Gastroesophageal sphincter (tissue), 4 donors: Measurements from ENCODE around the gene HECW1. TPM values are rescaled to one million over a fixed set of nuclear protein-coding genes. Genes with fewer than 3 reads are reported as not detected.
A peak's percentile ranks its signal among the peaks of the same experiment; 100 is the strongest.

Source experiments
- ATAC-seq: fragments of 150-250 bp; one replicate; pipeline ENCODE4 v1.9.1; 2016; ENCODE audit warnings: mild to moderate bottlenecking, moderate library complexity
- H3K27ac ChIP-seq, 4 donors: fragments of 200-600 bp; sonication (generic) in 3 of 4; 1 replicate in 3 of 4; 2 replicates in 1 of 4; pipeline ENCODE4 v1.5.1; 2016 to 2019
- H3K27me3 ChIP-seq: fragments of 200-600 bp; sonication (generic); one replicate; pipeline ENCODE4 v1.5.1; 2019
- H3K36me3 ChIP-seq, 2 donors: fragments of 200-600 bp; sonication (generic); one replicate each; pipeline ENCODE4 v1.5.1; 2019; ENCODE audit warnings: control low read depth in 1 of 2
- H3K4me1 ChIP-seq, 3 donors: fragments of 200-600 bp; sonication (generic); 1 replicate in 2 of 3; 2 replicates in 1 of 3; pipeline ENCODE4 v1.5.1; 2016 to 2019; ENCODE audit warnings: control low read depth in 2 of 3
- H3K4me3 ChIP-seq, 2 donors: fragments of 200-600 bp; sonication (generic); one replicate each; pipeline ENCODE4 v1.5.1; 2019; ENCODE audit warnings: mild to moderate bottlenecking in 1 of 2, moderate library complexity in 1 of 2
- H3K9me3 ChIP-seq, 3 donors: fragments of 200-600 bp; sonication (generic); one replicate each; pipeline ENCODE4 v1.5.1; 2017 to 2019; ENCODE audit warnings: control low read depth in 2 of 3
- CTCF ChIP-seq, 4 experiments: fragments of 200-600 bp in 2 of 4; fragments of 450-650 bp in 2 of 4; sonication (generic) in 1 of 4; IDR thresholded peaks; one replicate each; pipeline ENCODE4 v1.5.1; 2017 to 2019; ENCODE audit warnings: antibody characterized with exemption in 4 of 4, mild to moderate bottlenecking in 2 of 4, moderate library complexity in 2 of 4
- EP300 ChIP-seq: sonication (generic); formaldehyde crosslinking; IDR thresholded peaks from one replicate; pipeline ENCODE4 v1.6.1; 2017; ENCODE audit warnings: antibody characterized with exemption, mild to moderate bottlenecking
- POLR2A ChIP-seq, 2 donors: fragments of 450-650 bp; IDR thresholded peaks; one replicate each; pipeline ENCODE4 v1.6.1; 2017; ENCODE audit warnings: antibody characterized with exemption in 2 of 2, mild to moderate bottlenecking in 2 of 2, moderate library complexity in 1 of 2
- POLR2AphosphoS5 ChIP-seq: sonication (generic); formaldehyde crosslinking; IDR thresholded peaks from one replicate; pipeline ENCODE4 v1.6.1; 2017; ENCODE audit warnings: antibody characterized with exemption
- WGBS, 2 donors: methylation state at CpG; one replicate each; pipeline ENCODE4 v1.1.5; 2018; ENCODE audit warnings: low coverage in 1 of 2; 5-methylcytosine and 5-hydroxymethylcytosine counted together
- total RNA-seq, 4 donors: library from RNA; depleted of rRNA; stranded (reverse); fragments of >200 nt; gene quantifications; one replicate each; pipeline ENCODE4 v1.1.0, GENCODE V29; 2016

HECW1 gene
- total RNA-seq, 4 donors from 2014 or later: 0.04 to 0.31 (median 0.13) TPM; not detected in 1

GRCh38 chr7:43292384-43292783 lies 179.9 kb downstream of the HECW1 start:
- H3K9me3 ChIP-seq: peaks cover 0 to 22% (median 0%) of the 10 kb centered on the region in 3 donors
- WGBS, 2 donors: 100% methylated on average over 1 of the region's 1 CpG
- H3K4me1 ChIP-seq: peaks cover 0 to 10% (median 0%) of the 10 kb centered on the region in 3 donors
- no peak for TF ChIP-seq POLR2A (IDR thresholded peaks at IDR 0.05)
- no peak for TF ChIP-seq EP300
- TF ChIP-seq CTCF (IDR thresholded peaks at IDR 0.05): no peak
- no peak for TF ChIP-seq POLR2AphosphoS5
- no peak for ATAC-seq
- H3K27ac ChIP-seq: no peak overlapping the region
- no peak overlapping the region for H3K4me3 ChIP-seq
- no peaks in the 10 kb centered on the region for H3K36me3 ChIP-seq
- H3K27me3 ChIP-seq: peaks cover 2% of the 10 kb centered on the region

GRCh38 chr7:43294080-43294630 lies 181.7 kb downstream of the HECW1 start:
- peaks cover 0 to 10% (median 0%) of the 10 kb centered on the region in 3 donors for H3K4me1 ChIP-seq
- H3K27me3 ChIP-seq: peaks cover 9% of the 10 kb centered on the region
- TF ChIP-seq CTCF (IDR thresholded peaks at IDR 0.05): no peak
- no peak for TF ChIP-seq EP300
- no peak for TF ChIP-seq POLR2A (IDR thresholded peaks at IDR 0.05)
- TF ChIP-seq POLR2AphosphoS5: no peak
- WGBS, 2 donors: 45% methylated on average over 3 of the region's 5 CpGs; no CpG with 5 or more reads in 1 of the 2 donors
- no peak overlapping the region for H3K4me3 ChIP-seq
- peaks cover 0 to 22% (median 0%) of the 10 kb centered on the region in 3 donors for H3K9me3 ChIP-seq
- H3K36me3 ChIP-seq: no peaks in the 10 kb centered on the region
- H3K27ac ChIP-seq: no peak overlapping the region
- no peak for ATAC-seq

GRCh38 chr7:43295429-43295828 lies 183.0 kb downstream of the HECW1 start:
- 85% methylated on average over 2 of the region's 3 CpGs; no CpG with 5 or more reads in 1 of the 2 donors for WGBS, 2 donors
- peaks cover 0 to 15% (median 0%) of the 10 kb centered on the region in 3 donors for H3K9me3 ChIP-seq
- H3K27me3 ChIP-seq: peaks cover 9% of the 10 kb centered on the region
- TF ChIP-seq POLR2A (IDR thresholded peaks at IDR 0.05) (no peak), POLR2AphosphoS5 (no peak), EP300 (no peak)
- no peaks in the 10 kb centered on the region for H3K36me3 ChIP-seq
- H3K4me1 ChIP-seq: peaks cover 0 to 10% (median 0%) of the 10 kb centered on the region in 3 donors
- no peak for ATAC-seq
- H3K4me3 ChIP-seq: no peak overlapping the region
- no peak overlapping the region for H3K27ac ChIP-seq

GRCh38 chr7:43296306-43296705 lies 183.9 kb downstream of the HECW1 start:
- H3K27ac ChIP-seq: no peak overlapping the region
- WGBS, 2 donors: 35 to 50% methylated on average over 2 to 6 of the region's 6 CpGs
- H3K9me3 ChIP-seq: peaks cover 0 to 6% (median 0%) of the 10 kb centered on the region in 3 donors
- peak; percentile 57 for ATAC-seq
- H3K4me1 ChIP-seq: peaks cover 0 to 10% (median 0%) of the 10 kb centered on the region in 3 donors
- H3K27me3 ChIP-seq: peaks cover 16% of the 10 kb centered on the region
- H3K36me3 ChIP-seq: no peaks in the 10 kb centered on the region
- H3K4me3 ChIP-seq: no peak overlapping the region
- TF ChIP-seq POLR2A (IDR thresholded peaks at IDR 0.05) (no peak), POLR2AphosphoS5 (no peak), EP300 (no peak), CTCF (IDR thresholded peaks at IDR 0.05) (no peak)

GRCh38 chr7:43298617-43299016 lies 186.2 kb downstream of the HECW1 start:
- WGBS, 2 donors: 76% methylated on average over 6 to 8 of the region's 8 CpGs

More at GRCh38 chr7:43298617-43299016, 186.2 kb downstream of the HECW1 start:
- Histone ChIP-seq H3K27ac (no peak overlapping the region), H3K9me3 (no peaks in the 10 kb centered on the region), H3K36me3 (no peaks in the 10 kb centered on the region), H3K27me3 (peaks cover 31% of the 10 kb centered on the region), H3K4me3 (no peak overlapping the region), H3K4me1 (peaks cover 0 to 10% (median 0%) of the 10 kb centered on the region in 3 donors)
- ATAC-seq: no peak
- TF ChIP-seq POLR2A (IDR thresholded peaks at IDR 0.05) (no peak), EP300 (no peak), CTCF (IDR thresholded peaks at IDR 0.05) (no peak), POLR2AphosphoS5 (no peak)
